Left hindlimb (tissue), 1 donor: Measurements from ENCODE around the gene PRDM10.

Experiments used
- DNase-seq: peaks from one replicate; pipeline ENCODE4 v3.0.0-alpha.2; 2018

Gene PRDM10

GRCh38 chr11:129944696-129945095, 57.9 kb downstream of the PRDM10 start:
- no peak for DNase-seq

GRCh38 chr11:129943036-129943435, 59.6 kb downstream of the PRDM10 start:
- no peak for DNase-seq

DNA sequence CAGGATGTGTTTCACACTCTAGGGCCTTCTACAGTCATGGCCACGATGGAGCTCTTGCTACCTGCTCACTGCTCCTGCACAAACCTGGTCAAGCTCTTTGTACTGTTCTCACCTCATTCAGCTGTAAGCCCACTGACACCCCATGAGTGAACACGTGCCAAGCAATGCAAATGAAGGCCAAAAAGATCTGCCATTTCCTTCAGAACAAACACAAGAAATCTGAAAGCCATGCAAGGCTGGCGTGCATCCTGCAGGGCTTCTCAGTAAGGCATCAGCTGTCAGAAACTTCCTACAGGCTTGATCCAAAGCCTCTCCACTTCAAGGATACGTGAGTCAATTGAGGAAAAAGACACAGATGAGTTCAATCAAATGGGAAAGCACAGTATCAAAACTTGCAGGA, 63.1 kb downstream of the PRDM10 start:
- DNase-seq = no peak

DNA sequence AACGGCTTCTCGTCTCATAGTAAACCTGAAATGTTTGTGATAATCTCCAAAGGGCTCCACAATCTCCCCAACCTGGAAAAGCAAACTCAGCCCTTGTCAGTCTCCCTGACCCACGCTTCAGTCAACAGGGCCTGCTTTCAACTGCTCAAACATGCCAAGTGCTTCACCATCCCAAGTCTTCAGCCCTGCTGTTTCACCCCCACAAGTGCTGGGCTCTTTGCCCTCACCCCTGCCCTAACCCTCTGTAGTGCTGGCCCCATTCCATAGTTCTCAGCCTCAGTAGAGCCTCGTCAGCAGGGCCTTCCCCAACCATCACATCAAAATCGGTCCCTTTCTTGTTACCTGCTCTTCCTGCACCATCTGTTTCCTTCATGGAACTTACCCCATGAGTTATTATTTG, 63.9 kb downstream of the PRDM10 start:
- no peak for DNase-seq

GRCh38 chr11:129937592-129938238, 64.9 kb downstream of the PRDM10 start:
- no peak for DNase-seq

GRCh38 chr11:129935723-129936122, 66.9 kb downstream of the PRDM10 start:
- no peak for DNase-seq

GRCh38 chr11:129933891-129934290, 68.7 kb downstream of the PRDM10 start:
- DNase-seq = no peak

- no peak for DNase-seq
Measured at GRCh38 chr11:129933262-129933661, 69.4 kb downstream of the PRDM10 start.

DNA sequence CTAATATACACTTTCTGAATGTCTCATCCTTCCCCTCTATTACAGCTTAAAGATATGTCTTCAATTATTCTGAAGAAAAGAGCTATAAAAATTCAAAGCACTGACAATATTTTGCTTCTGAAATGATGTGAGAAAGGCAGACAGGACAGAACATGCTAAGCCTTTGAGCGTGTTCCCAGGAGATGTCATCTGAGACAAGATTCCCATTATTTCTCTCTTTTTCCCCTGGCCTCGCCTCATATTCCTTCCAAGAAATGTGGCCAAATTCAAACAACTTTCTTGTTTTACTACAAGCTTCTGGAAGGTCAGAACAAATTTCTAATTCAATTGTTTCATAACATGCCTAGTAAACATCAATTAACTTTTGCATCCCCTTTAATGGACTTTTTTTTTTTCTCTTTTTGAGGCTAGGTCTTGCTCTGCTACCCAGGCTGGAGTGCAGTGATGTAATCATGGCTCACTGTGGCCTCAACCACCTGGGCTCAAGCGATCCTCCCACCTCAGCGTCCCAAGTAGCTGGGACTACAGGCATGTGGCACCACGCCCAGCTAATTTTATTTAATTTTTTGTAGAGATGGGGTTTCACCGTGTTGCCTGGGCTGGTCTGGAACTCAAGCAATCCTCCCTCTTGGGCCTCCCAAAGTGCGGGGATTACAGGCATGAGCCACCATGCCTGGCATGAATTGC, 70.1 kb downstream of the PRDM10 start:
- no peak for DNase-seq

- no peak for DNase-seq
Measured at GRCh38 chr11:129930743-129931142, 71.9 kb downstream of the PRDM10 start.

DNA sequence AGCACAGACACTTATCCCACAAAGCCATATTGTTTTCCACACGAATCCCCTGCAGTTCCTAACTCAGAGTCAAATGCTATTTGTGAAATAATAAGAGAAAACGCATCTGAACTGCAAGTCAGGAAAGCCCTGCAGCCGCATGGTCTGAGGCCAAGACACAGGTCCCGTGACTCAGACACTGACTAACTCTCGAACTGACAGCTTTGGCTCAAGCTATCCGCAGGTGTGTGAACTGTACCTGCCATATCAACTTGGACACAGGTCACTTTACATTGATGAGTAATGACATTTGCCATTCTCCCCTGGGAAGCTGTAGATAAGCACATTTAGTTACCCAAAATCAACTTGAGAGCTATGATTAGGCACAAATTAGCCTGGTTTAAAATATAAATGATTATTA, 72.3 kb downstream of the PRDM10 start:
- no peak for DNase-seq

- no peak for DNase-seq
Measured at GRCh38 chr11:129929721-129930120, 72.9 kb downstream of the PRDM10 start.

DNA sequence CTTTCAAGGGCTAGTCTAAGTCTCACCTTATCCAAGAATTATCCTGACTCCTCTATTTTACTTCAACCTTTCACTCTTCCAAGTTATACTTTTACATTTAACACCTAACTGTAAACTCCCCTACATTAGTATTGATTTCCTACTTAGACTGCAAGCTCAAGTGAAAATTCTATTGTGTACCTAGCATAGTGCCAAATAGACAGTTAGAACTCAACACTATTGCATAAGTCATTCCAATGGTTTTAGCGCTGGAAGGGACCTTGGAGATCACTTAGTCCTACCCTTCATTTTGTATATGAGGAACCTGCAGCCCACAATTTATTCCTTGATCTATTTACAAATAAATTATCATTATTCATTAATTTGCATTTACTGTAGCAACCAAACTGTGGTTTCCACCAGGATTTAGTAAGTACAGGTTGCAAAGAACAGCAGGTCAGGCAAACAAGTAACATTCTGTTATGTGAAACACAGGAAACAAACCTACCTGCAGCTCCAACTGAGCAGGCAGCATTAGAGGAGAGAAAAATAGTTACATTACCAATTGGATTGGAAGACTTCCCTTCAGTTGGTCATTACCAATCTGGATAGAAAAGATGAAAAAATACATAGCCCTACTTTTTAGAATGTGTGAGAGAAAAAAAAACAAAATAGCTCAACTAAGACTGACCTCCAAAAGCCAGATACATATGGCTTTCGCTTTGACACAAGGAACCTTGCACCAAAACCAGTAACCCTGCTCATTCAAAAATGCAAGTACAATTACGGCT, 73.5 kb downstream of the PRDM10 start:
- no peak for DNase-seq

- DNase-seq = no peak
Measured at GRCh38 chr11:129922674-129923073, 80.0 kb downstream of the PRDM10 start.

GRCh38 chr11:129918361-129918760, 84.3 kb downstream of the PRDM10 start:
- DNase-seq = no peak

GRCh38 chr11:129917231-129917630, 85.4 kb downstream of the PRDM10 start:
- DNase-seq = no peak

- no peak for DNase-seq
Measured at GRCh38 chr11:129911298-129911697, 91.3 kb downstream of the PRDM10 start.

DNA sequence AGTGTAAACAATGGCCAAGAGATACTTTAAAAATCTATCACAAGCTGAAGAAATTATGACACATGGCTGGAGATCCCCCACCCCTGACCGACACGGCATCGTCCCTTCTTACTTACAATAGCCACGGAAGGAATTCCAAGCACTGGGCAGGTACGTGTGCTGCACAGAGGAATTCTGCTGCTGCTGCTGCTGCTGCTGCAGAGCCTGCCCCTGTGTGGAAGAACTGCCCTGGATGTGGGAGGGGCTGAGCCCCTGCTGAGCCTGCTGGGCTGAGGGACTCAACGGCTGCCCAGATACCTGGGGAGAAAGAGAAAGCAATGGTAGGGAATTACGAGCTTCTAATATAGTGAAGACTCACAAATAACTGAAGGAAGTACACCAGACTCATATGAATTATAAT, 92.3 kb downstream of the PRDM10 start:
- DNase-seq = no peak

GRCh38 chr11:129905402-129905801, 97.2 kb downstream of the PRDM10 start:
- DNase-seq = no peak

- no peak for DNase-seq
Measured at GRCh38 chr11:129896062-129896461, 106.6 kb downstream of the PRDM10 start.

- peak; percentile 92 for DNase-seq
Measured at GRCh38 chr11:129895126-129896041, 107.3 kb downstream of the PRDM10 start, which contains the start of gene NFRKB. NFRKB (minus strand) TSS chr11:129895578; CDS start chr11:129892849, 2,729 bp downstream.

DNA sequence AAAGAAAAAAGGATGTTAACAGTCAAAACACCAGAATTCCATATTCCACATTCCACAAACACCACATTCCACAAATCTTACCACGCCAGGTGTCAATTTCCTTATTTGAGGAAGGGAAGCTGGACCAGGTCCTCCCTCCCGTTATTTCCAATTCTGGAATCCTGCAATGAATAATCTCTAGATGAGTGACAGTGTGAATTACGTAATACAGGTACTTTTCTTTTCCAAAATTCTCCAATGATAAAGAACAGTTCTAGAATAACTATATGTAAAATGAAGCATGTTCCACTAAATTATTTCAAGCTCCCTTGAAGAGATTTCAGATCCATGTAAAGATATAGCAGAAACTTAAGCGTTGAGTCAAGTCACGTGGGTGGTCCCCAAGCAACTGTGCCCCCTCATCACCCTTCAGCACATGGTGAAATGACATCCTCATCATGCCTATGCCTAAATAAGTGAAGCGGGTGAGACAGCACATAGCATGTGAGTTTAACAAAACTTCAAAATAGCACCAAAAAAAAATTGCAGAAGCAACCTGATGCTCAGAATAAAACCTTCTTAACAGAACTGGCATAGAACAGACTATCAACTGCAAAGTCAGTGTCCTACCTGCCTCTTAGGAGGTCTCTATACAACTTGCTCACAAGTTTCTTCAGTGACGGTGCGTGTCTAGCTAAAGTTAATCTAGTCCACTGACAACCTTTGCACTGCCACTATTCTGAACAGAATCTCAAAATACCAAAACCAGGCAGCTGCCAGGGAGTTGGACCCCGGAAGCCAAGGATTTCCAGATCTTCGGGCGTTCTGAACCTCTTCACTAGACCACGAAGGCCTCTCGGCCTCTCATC, 108.1 kb downstream of the PRDM10 start:
- DNase-seq = no peak
